Psoas muscle (tissue), 8 donors: ENCODE data around the gene OTULINL. TPM values are rescaled to one million over a fixed set of nuclear protein-coding genes. Genes with fewer than 3 reads are reported as not detected.

Source experiments
- ATAC-seq, 4 donors: fragments of 200-7000 bp; cut with Tn5 transposase; one replicate each; pipeline ENCODE4 v1.9.1; 2020; ENCODE audit warnings: moderate library complexity in 3 of 4, mild to moderate bottlenecking in 2 of 4
- DNase-seq, 2 donors: peaks; one replicate each; pipeline ENCODE4 v3.0.0-alpha.2; 2020
- H3K27ac ChIP-seq: fragments of 200-600 bp; one replicate; pipeline ENCODE4 v1.8.0; 2022
- H3K27me3 ChIP-seq, 3 donors: fragments of 200-600 bp in 1 of 3; one replicate each; pipeline versions ENCODE4 v1.6.1 to v1.8.0; 2013 to 2022; ENCODE audit warnings: low read length in 2 of 3, mild to moderate bottlenecking in 2 of 3, moderate library complexity in 1 of 3; ENCODE audit not compliant: insufficient read depth in 3 of 3
- H3K36me3 ChIP-seq, 2 donors: fragments of 200-600 bp in 1 of 2; one replicate each; pipeline versions ENCODE4 v1.6.1 to v1.8.0; 2013 to 2022; ENCODE audit warnings: low read depth in 1 of 2, mild to moderate bottlenecking in 1 of 2, moderate library complexity in 1 of 2; ENCODE audit not compliant: insufficient read depth in 1 of 2
- H3K4me1 ChIP-seq: fragments of 200-600 bp; one replicate; pipeline ENCODE4 v1.8.0; 2022
- H3K4me3 ChIP-seq: fragments of 200-600 bp; one replicate; pipeline ENCODE4 v1.8.0; 2022; ENCODE audit warnings: mild to moderate bottlenecking
- H3K9me3 ChIP-seq: fragments of 200-600 bp; one replicate; pipeline ENCODE4 v1.8.0; 2022
- WGBS, 3 donors: extraction: QIAGEN DNeasy Blood & Tissue Kit; methylation state at CpG; one replicate each; pipeline versions ENCODE4 v1.1.6 to v1.1.7; 2013; 5-methylcytosine and 5-hydroxymethylcytosine counted together
- intact Hi-C, 2 donors: fragments of 100-400 bp; cut with DNase I; formaldehyde crosslinking; loops; one replicate each; pipeline versions ENCODE4 v1.11.0 to v1.14.2; 2022
- polyA plus RNA-seq, 3 donors: library from polyadenylated mRNA; stranded (reverse); fragments of 200-250 nt; gene quantifications; one replicate each; pipeline ENCODE4 v1.2.3, GENCODE V29; 2013
- total RNA-seq, 4 donors: library from RNA; stranded (reverse); fragmentation: NEBNext Ultra II Directional in 2 of 4; extraction: Animal tissue kit (Norgen Biotek cat#: 25700) in 2 of 4; gene quantifications; one replicate each; pipeline versions ENCODE4 v1.2.1 to v1.2.4, GENCODE V29; 2021 to 2023
- TF ChIP-seq, protein P1 (sequence below): fragments of 200-600 bp; IDR thresholded peaks from one replicate; pipeline ENCODE4 v1.8.0; 2022; ENCODE audit warnings: antibody characterized with exemption
- donor health status: healthy with polysubstance abuse.
- donor health status: DM: no; HTN: no; CAD: no; lungs with moderate emphysema.
- donor health status: Bipolar disorder and iron deficiency.
- donor health status: healthy.
- donor health status: DM: yes; HTN: yes; CAD: no.
- donor health status: DM: no; HTN: no; CAD: no.
- donor health status: DM: no; HTN: no; CAD: no.
- donor health status: DM: yes; HTN: yes; CAD: no.

The OTULINL gene
- total and polyA plus RNA-seq, 7 donors = 0.15 to 3.2 (median 0.88) TPM

DNA sequence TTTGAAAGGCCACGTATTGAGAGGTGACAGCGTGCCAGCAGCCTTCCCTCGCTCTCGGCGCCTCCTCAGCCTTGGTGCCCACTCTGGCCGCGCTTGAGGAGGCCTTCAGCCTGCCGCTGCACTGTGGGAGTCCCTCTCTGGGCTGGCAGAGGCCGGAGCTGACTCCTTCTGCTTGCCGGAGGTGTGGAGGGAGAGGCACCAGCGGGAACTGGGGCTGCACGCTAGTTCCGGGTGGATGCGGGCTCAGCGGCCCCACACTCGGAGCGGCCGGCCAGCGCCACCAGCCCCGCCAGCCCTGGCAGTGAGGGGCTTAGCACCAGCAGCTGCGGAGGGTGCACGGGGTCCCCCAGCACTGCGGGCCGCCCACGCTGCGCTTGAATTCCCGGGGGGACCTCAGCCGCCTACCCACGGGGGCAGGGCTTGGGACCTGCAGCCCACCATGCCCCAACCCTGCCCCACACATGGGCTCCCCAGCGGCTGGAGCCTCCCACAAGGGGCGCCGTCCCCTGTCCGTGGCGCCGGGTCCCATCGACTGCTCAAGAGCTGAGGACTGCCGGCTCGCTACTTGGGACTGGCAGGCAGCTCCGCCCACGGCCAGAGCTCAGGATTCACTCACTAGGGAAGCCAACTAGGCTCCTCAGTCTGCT, 4.4 kb upstream of the OTULINL start:
- no peak for DNase-seq
- ATAC-seq = no peak
- Histone ChIP-seq H3K4me1 (no peaks in the 10 kb centered on the region), H3K27me3 (peaks cover 0 to 48% (median 4%) of the 10 kb centered on the region in 3 donors), H3K4me3 (no peak overlapping the region), H3K9me3 (no peaks in the 10 kb centered on the region), H3K36me3 (no peaks in the 10 kb centered on the region), H3K27ac (no peak overlapping the region)
- intact Hi-C loops = no loop called here
- TF ChIP-seq, protein P1, sequence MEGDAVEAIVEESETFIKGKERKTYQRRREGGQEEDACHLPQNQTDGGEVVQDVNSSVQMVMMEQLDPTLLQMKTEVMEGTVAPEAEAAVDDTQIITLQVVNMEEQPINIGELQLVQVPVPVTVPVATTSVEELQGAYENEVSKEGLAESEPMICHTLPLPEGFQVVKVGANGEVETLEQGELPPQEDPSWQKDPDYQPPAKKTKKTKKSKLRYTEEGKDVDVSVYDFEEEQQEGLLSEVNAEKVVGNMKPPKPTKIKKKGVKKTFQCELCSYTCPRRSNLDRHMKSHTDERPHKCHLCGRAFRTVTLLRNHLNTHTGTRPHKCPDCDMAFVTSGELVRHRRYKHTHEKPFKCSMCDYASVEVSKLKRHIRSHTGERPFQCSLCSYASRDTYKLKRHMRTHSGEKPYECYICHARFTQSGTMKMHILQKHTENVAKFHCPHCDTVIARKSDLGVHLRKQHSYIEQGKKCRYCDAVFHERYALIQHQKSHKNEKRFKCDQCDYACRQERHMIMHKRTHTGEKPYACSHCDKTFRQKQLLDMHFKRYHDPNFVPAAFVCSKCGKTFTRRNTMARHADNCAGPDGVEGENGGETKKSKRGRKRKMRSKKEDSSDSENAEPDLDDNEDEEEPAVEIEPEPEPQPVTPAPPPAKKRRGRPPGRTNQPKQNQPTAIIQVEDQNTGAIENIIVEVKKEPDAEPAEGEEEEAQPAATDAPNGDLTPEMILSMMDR = no peak
- WGBS, 3 donors = 94 to 96% (median 95%) methylated on average over 38 to 40 of the region's 40 CpGs

DNA sequence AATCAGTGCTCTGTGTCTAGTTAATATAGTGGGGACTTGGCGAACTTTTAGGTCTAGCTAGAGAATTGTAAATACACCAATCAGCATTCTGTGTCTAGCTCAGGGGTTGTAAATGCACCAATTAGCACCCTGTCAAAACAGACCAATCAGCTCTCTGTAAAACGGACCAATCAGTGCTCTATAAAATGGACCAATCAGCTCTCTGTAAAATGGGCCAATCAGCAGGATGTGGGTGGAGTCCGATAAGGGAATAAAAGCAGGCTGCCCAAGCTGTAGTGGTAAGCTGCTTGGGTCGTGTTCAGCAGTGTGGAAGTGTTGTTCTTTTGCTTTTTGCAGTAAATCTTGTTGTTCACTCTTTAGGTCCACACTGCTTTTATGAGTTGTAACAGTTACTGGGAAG, 3.6 kb upstream of the OTULINL start:
- H3K4me1 ChIP-seq = no peaks in the 10 kb centered on the region
- no peak overlapping the region for H3K27ac ChIP-seq
- no peak overlapping the region for H3K4me3 ChIP-seq
- TF ChIP-seq, protein P1 = no peak
- intact Hi-C loops = no loop called here
- no peaks in the 10 kb centered on the region for H3K36me3 ChIP-seq
- H3K9me3 ChIP-seq = no peaks in the 10 kb centered on the region
- WGBS, 3 donors = 81 to 94% (median 91%) methylated on average over 4 of the region's 4 CpGs
- DNase-seq (no peak), ATAC-seq (no peak)
- H3K27me3 ChIP-seq = peaks cover 0 to 48% (median 6%) of the 10 kb centered on the region in 3 donors

DNA sequence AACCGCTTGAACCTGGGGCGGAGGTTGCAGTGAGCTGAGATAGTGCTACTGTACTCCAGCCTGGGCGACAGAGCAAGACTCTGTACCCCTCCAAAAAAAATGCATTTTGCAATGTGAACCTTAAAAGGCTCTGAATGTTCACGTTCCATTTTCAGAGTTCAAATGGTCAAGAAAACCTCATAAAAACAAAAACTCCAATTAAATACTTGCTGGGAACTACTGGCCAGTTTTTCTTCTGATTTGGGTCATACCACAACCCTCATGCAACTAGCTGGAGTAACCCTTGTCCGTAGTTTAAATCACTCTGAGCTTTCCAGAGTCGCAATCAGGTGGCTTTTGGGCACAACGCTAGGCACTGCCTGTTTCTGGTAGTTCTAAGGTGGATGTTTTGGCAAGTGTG, 2.3 kb upstream of the OTULINL start:
- WGBS, 3 donors = 87 to 91% (median 89%) methylated on average over 7 of the region's 7 CpGs
- H3K9me3 ChIP-seq = no peaks in the 10 kb centered on the region
- no peaks in the 10 kb centered on the region for H3K4me1 ChIP-seq
- TF ChIP-seq, protein P1 = no peak
- H3K36me3 ChIP-seq = no peaks in the 10 kb centered on the region
- H3K27ac ChIP-seq = no peak overlapping the region
- peaks cover 0 to 48% (median 6%) of the 10 kb centered on the region in 3 donors for H3K27me3 ChIP-seq
- H3K4me3 ChIP-seq = no peak overlapping the region
- ATAC-seq = no peak
- intact Hi-C loops = no loop called here
- DNase-seq = no peak

DNA sequence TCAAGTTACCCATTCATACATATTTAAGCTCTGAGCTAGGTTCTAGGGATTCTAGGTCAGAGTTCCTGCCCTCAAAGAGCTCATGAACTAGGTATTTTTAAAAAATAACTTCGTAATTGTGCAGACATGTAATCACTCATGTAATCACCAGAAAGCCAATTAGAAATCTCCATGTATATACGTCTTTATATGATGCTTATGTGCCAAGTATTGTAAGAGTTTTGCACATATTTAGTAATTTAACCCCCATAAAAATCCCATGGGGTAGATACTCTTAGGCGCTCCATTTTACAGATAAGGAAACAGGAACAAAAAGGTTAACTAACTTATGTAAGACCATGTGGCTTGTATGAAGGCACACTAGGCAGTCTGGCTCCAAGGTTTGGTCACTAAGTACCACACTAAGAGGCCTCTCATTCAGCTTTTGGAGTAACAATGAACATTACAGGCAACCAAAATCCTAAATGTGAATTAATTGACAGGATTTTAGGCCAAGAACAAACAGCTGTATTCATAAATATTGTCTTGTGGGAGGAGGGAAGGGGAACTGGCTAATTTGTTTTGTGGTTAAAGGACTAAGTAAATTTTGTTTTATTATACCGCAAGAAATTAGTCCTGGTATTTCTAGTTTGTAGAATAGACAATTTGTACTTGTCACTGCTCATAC, 1.7 kb upstream of the OTULINL start:
- TF ChIP-seq, protein P1 = no peak
- Histone ChIP-seq H3K27ac (no peak overlapping the region), H3K4me1 (no peaks in the 10 kb centered on the region), H3K4me3 (no peak overlapping the region), H3K9me3 (no peaks in the 10 kb centered on the region), H3K36me3 (no peaks in the 10 kb centered on the region), H3K27me3 (peaks cover 0 to 48% (median 6%) of the 10 kb centered on the region in 3 donors)
- DNase-seq = no peak
- 91 to 94% (median 91%) methylated on average over 4 of the region's 4 CpGs for WGBS, 3 donors
- ATAC-seq = no peak
- intact Hi-C loops = no loop called here
